Peyer's patch (tissue), 4 donors: ENCODE measurements around the gene C13orf42. TPM values are rescaled to one million over a fixed set of nuclear protein-coding genes. Genes with fewer than 3 reads are reported as not detected.

Experiments used
- DNase-seq, 3 donors: peaks; one replicate each; pipeline ENCODE4 v3.0.0-alpha.2; 2017 to 2019
- H3K27ac ChIP-seq, 4 donors: fragments of 200-600 bp; sonication (generic); one replicate each; pipeline ENCODE4 v1.5.1; 2016 to 2019
- H3K27me3 ChIP-seq, 2 donors: fragments of 200-600 bp; sonication (generic); one replicate each; pipeline ENCODE4 v1.5.1; 2019
- H3K36me3 ChIP-seq, 3 donors: fragments of 200-600 bp; sonication (generic); one replicate each; pipeline ENCODE4 v1.5.1; 2016 to 2019
- H3K4me1 ChIP-seq, 4 donors: fragments of 200-600 bp; sonication (generic); one replicate each; pipeline ENCODE4 v1.5.1; 2016 to 2019
- H3K4me3 ChIP-seq, 4 donors: fragments of 200-600 bp; sonication (generic); 1 replicate in 3 of 4; 2 replicates in 1 of 4; pipeline ENCODE4 v1.5.1; 2016 to 2019; ENCODE audit warnings: mild to moderate bottlenecking in 1 of 4
- H3K9me3 ChIP-seq, 4 donors: fragments of 200-600 bp; sonication (generic); one replicate each; pipeline ENCODE4 v1.5.1; 2016 to 2019; ENCODE audit warnings: mild to moderate bottlenecking in 1 of 4
- CTCF ChIP-seq, 6 experiments: fragments of 450-650 bp in 4 of 6; fragments of 200-600 bp in 2 of 6; sonication (generic) in 1 of 6; IDR thresholded peaks; one replicate each; pipeline ENCODE4 v1.5.1; 2017 to 2019; ENCODE audit warnings: antibody characterized with exemption in 6 of 6, mild to moderate bottlenecking in 3 of 6, moderate library complexity in 1 of 6
- POLR2A ChIP-seq, 2 donors: fragments of 450-650 bp; IDR thresholded peaks; one replicate each; pipeline ENCODE4 v1.5.1; 2017; ENCODE audit warnings: antibody characterized with exemption in 2 of 2, mild to moderate bottlenecking in 2 of 2, moderate library complexity in 2 of 2
- total RNA-seq, 4 donors: library from RNA; depleted of rRNA; stranded (reverse); fragments of >200 nt; gene quantifications; one replicate each; pipeline ENCODE4 v1.1.0, GENCODE V29; 2016

Gene C13orf42
- total RNA-seq, 4 donors from 2014 or later: not detected

GRCh38 chr13:51050021-51050830, 60.8 kb downstream of the C13orf42 start:
- no peak for DNase-seq
- Histone ChIP-seq H3K36me3 (no peaks in the 10 kb centered on the region), H3K4me3 (no peak overlapping the region), H3K4me1 (no peaks in the 10 kb centered on the region), H3K27ac (no peak overlapping the region), H3K27me3 (no peaks in the 10 kb centered on the region), H3K9me3 (no peaks in the 10 kb centered on the region)
- no peak for TF ChIP-seq CTCF (IDR thresholded peaks at IDR 0.05)
- TF ChIP-seq POLR2A (IDR thresholded peaks at IDR 0.05): no peak

GRCh38 chr13:51048616-51049015, 62.5 kb downstream of the C13orf42 start:
- no peak for DNase-seq
- Histone ChIP-seq H3K27me3 (no peaks in the 10 kb centered on the region), H3K36me3 (no peaks in the 10 kb centered on the region), H3K9me3 (no peaks in the 10 kb centered on the region), H3K4me1 (no peaks in the 10 kb centered on the region), H3K27ac (no peak overlapping the region), H3K4me3 (no peak overlapping the region)
- TF ChIP-seq POLR2A (IDR thresholded peaks at IDR 0.05): no peak
- TF ChIP-seq CTCF (IDR thresholded peaks at IDR 0.05): no peak

- H3K4me1 ChIP-seq: no peaks in the 10 kb centered on the region
- H3K4me3 ChIP-seq: no peak overlapping the region
- no peaks in the 10 kb centered on the region for H3K27me3 ChIP-seq
- H3K36me3 ChIP-seq: no peaks in the 10 kb centered on the region
- no peak for TF ChIP-seq POLR2A (IDR thresholded peaks at IDR 0.05)
- TF ChIP-seq CTCF (IDR thresholded peaks at IDR 0.05): no peak
- no peak overlapping the region for H3K27ac ChIP-seq
- DNase-seq: no peak
- H3K9me3 ChIP-seq: no peaks in the 10 kb centered on the region
These were observed 63.0 kb downstream of the C13orf42 start for GRCh38 chr13:51048166-51048461.

GRCh38 chr13:51047434-51048165, 63.5 kb downstream of the C13orf42 start:
- no peaks in the 10 kb centered on the region for H3K27me3 ChIP-seq
- H3K36me3 ChIP-seq: no peaks in the 10 kb centered on the region
- H3K4me1 ChIP-seq: no peaks in the 10 kb centered on the region
- H3K9me3 ChIP-seq: no peaks in the 10 kb centered on the region
- no peak for DNase-seq
- H3K4me3 ChIP-seq: no peak overlapping the region
- TF ChIP-seq CTCF (IDR thresholded peaks at IDR 0.05) (no peak), POLR2A (IDR thresholded peaks at IDR 0.05) (no peak)
- H3K27ac ChIP-seq: no peak overlapping the region

- no peak for TF ChIP-seq POLR2A (IDR thresholded peaks at IDR 0.05)
- TF ChIP-seq CTCF (IDR thresholded peaks at IDR 0.05): no peak
- H3K4me1 ChIP-seq: no peaks in the 10 kb centered on the region
- DNase-seq: no peak
- no peaks in the 10 kb centered on the region for H3K27me3 ChIP-seq
- H3K9me3 ChIP-seq: no peaks in the 10 kb centered on the region
- H3K27ac ChIP-seq: no peak overlapping the region
- no peaks in the 10 kb centered on the region for H3K36me3 ChIP-seq
- no peak overlapping the region for H3K4me3 ChIP-seq
These were observed 65.6 kb downstream of the C13orf42 start for GRCh38 chr13:51045451-51045850.
